Neuronal stem cell (in vitro differentiated cells): ENCODE measurements around the gene FLOT2. TPM values are rescaled to one million over a fixed set of nuclear protein-coding genes. Genes with fewer than 3 reads are reported as not detected.

ENCODE experiments used
- DNase-seq: peaks from one replicate; pipeline ENCODE4 v3.0.0-alpha.2; 2013; ENCODE audit warnings: low spot score
- H2AFZ ChIP-seq: one replicate; pipeline ENCODE4 v1.6.1; 2013; ENCODE audit warnings: mild to moderate bottlenecking, low read length, inconsistent platforms
- H2AK5ac ChIP-seq: 2 replicates; pipeline ENCODE4 v1.6.1; 2013; ENCODE audit warnings: low read depth, mild to moderate bottlenecking, inconsistent platforms, low read length, moderate library complexity, mixed read lengths
- H2BK120ac ChIP-seq: 2 replicates; pipeline ENCODE4 v1.6.1; 2013; ENCODE audit warnings: low read depth, mild to moderate bottlenecking, inconsistent platforms, low read length, moderate library complexity, mixed read lengths
- H2BK12ac ChIP-seq: one replicate; pipeline ENCODE4 v1.6.1; 2013; ENCODE audit warnings: low read length, inconsistent platforms
- H2BK15ac ChIP-seq: 2 replicates; pipeline ENCODE4 v1.6.1; 2013; ENCODE audit warnings: mild to moderate bottlenecking, low read length, inconsistent platforms, mixed read lengths
- H2BK5ac ChIP-seq: one replicate; pipeline ENCODE4 v1.6.1; 2013; ENCODE audit warnings: inconsistent platforms, mild to moderate bottlenecking, low read length, moderate library complexity
- H3K14ac ChIP-seq: one replicate; pipeline ENCODE4 v1.6.1; 2013; ENCODE audit warnings: low read length, inconsistent platforms
- H3K18ac ChIP-seq: 2 replicates; pipeline ENCODE4 v1.6.1; 2013; ENCODE audit warnings: low read length, inconsistent platforms
- H3K23ac ChIP-seq: 2 replicates; pipeline ENCODE4 v1.6.1; 2013; ENCODE audit warnings: low read depth, mild to moderate bottlenecking, mixed read lengths, low read length, inconsistent platforms; ENCODE audit not compliant: poor library complexity
- H3K27ac ChIP-seq: replicated peaks from 3 replicates; pipeline ENCODE4 v1.5.1; 2013; ENCODE audit warnings: low read length, inconsistent platforms
- H3K27me3 ChIP-seq, 3 experiments: 2 replicates each; pipeline ENCODE4 v1.6.1; 2013; ENCODE audit warnings: low read length in 3 of 3, mild to moderate bottlenecking in 2 of 3, inconsistent platforms in 1 of 3, low read depth in 1 of 3, mixed read lengths in 1 of 3, moderate library complexity in 1 of 3; ENCODE audit not compliant: control insufficient read depth in 3 of 3, insufficient read depth in 3 of 3
- H3K36me3 ChIP-seq, 2 donors: replicated peaks in 1 of 2; 2 replicates each; pipeline ENCODE4 v1.6.1; 2013; ENCODE audit warnings: low read length in 2 of 2; ENCODE audit not compliant: control insufficient read depth in 2 of 2, insufficient read depth in 2 of 2
- H3K4ac ChIP-seq: 2 replicates; pipeline ENCODE4 v1.6.1; 2013; ENCODE audit warnings: inconsistent platforms, mild to moderate bottlenecking, low read length, moderate library complexity
- H3K4me1 ChIP-seq, 2 donors: 1 replicate in 1 of 2; 2 replicates in 1 of 2; pipeline ENCODE4 v1.6.1; 2013; ENCODE audit warnings: low read length in 2 of 2, low read depth in 1 of 2; ENCODE audit not compliant: control insufficient read depth in 2 of 2, insufficient read depth in 1 of 2
- H3K4me2 ChIP-seq: one replicate; pipeline ENCODE4 v1.6.1; 2013; ENCODE audit warnings: mild to moderate bottlenecking, low read length, inconsistent platforms; ENCODE audit not compliant: insufficient read depth, poor library complexity, severe bottlenecking
- H3K4me3 ChIP-seq, 2 donors: 2 replicates each; pipeline ENCODE4 v1.5.1; 2013; ENCODE audit warnings: low read length in 2 of 2, mild to moderate bottlenecking in 2 of 2, inconsistent platforms in 1 of 2, moderate library complexity in 1 of 2
- H3K79me1 ChIP-seq: one replicate; pipeline ENCODE4 v1.6.1; 2013; ENCODE audit warnings: low read depth, mild to moderate bottlenecking, inconsistent platforms, low read length, moderate library complexity
- H3K9ac ChIP-seq: one replicate; pipeline ENCODE4 v1.6.1; 2013; ENCODE audit warnings: mild to moderate bottlenecking, low read depth, low read length, inconsistent platforms; ENCODE audit not compliant: poor library complexity
- H3K9me3 ChIP-seq, 2 donors: replicated peaks in 1 of 2; 2 replicates each; pipeline versions ENCODE3 to v1.6.1; 2013; ENCODE audit warnings: low read length in 2 of 2, mild to moderate bottlenecking in 2 of 2, inconsistent platforms in 1 of 2, low read depth in 1 of 2, mixed read lengths in 1 of 2, moderate library complexity in 1 of 2; ENCODE audit not compliant: control insufficient read depth in 2 of 2, insufficient read depth in 1 of 2
- H4K8ac ChIP-seq: one replicate; pipeline ENCODE4 v1.6.1; 2013; ENCODE audit warnings: low read depth, mild to moderate bottlenecking, inconsistent platforms, low read length, moderate library complexity
- H4K91ac ChIP-seq: one replicate; pipeline ENCODE4 v1.6.1; 2013; ENCODE audit warnings: low read length, low read depth, mild to moderate bottlenecking, inconsistent platforms; ENCODE audit not compliant: poor library complexity
- WGBS, 2 donors: extraction: QIAGEN DNeasy Blood & Tissue Kit; methylation state at CpG; one replicate each; pipeline ENCODE4 v1.1.7; 2013; ENCODE audit warnings: missing lambda C conversion rate in 2 of 2, mixed read lengths in 1 of 2; ENCODE audit not compliant: insufficient read length in 2 of 2, insufficient replicate concordance in 1 of 2; ENCODE audit errors: extremely low coverage in 2 of 2; 5-methylcytosine and 5-hydroxymethylcytosine counted together
- small RNA-seq: library from polyadenylated mRNA; stranded (forward); fragments of <200 nt; extraction: miRNeasy Mini kit (QIAGEN cat#:217004); gene quantifications from one replicate; pipeline ENCODE3, GENCODE V24; 2013; ENCODE audit not compliant: insufficient read depth

FLOT2 gene

DNA sequence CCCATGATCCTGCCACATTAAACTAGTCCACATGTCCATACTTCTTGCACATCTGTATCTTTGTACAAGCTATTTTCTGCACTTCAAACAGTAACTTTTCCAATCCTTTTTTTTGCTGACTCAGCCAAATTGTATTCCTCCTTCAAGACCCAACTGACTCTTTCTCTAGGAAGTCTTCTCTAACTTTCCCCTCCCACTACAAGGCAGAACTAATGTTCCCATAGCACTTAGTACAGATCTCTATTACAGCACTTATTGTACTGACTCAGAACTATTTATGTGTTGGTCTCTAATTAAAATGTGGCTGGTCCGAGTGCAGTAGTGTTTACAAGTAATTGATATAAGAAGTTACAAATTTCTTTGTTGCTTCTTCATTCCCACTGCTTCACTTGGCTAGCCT lies 63.1 kb downstream of the FLOT2 start:
- Histone ChIP-seq H3K4me3 (no peak overlapping the region), H3K9me3 (no peaks in the 10 kb centered on the region), H3K79me1 (peaks cover 3% of the 10 kb centered on the region), H3K18ac (no peak overlapping the region), H3K14ac (no peak overlapping the region), H2BK120ac (no peak overlapping the region), H4K91ac (no peak overlapping the region), H2BK12ac (no peak overlapping the region), H3K27ac (no peak overlapping the region), H4K8ac (no peak overlapping the region), H3K27me3 (no peaks in the 10 kb centered on the region), H2BK5ac (no peak overlapping the region), H3K4me2 (no peak overlapping the region), H3K4me1 (no peaks in the 10 kb centered on the region), H3K9ac (no peak overlapping the region), H2AK5ac (no peak overlapping the region), H2AFZ (no peak overlapping the region), H3K36me3 (peaks cover 0 to 32% of the 10 kb centered on the region in 2 donors), H2BK15ac (no peak overlapping the region), H3K4ac (no peak overlapping the region), H3K23ac (no peak overlapping the region)
- no CpG with 5 or more reads among the region's 1 CpG for WGBS, 2 donors
- DNase-seq, result no peak

Small RNAs within 50 kb of the gene (small RNA-seq; reads per million reads assigned to genes)
- gene RF00019, result not detected
